ENCODE results near the gene SAMD11. TPM values are rescaled to one million over a fixed set of nuclear protein-coding genes. Genes with fewer than 3 reads are reported as not detected.
"Not testable (repeated sequence)": the region's sequence is repeated elsewhere in the genome, so short reads cannot be mapped to it uniquely, and the experiment has no call there.

The SAMD11 gene
- total and polyA plus RNA-seq, 10 donors: 7.5 to 37.0 (median 18.9) TPM

GRCh38 chr1:886311-886710 is 37.4 kb upstream of the SAMD11 start:
- H3K27ac ChIP-seq: no peak overlapping the region
- 67 to 100% (median 88%) methylated on average over 1 of the region's 1 CpG for whole genome bisulfite sequencing, 5 donors
- H3K36me3 ChIP-seq: no peaks in the 10 kb centered on the region
- H3K27me3 ChIP-seq (replicated peaks in 1 of 7): peaks cover 0 to 53% (median 6%) of the 10 kb centered on the region in 7 donors
- DNase-seq: no peak
- no peaks in the 10 kb centered on the region for H3K9me3 ChIP-seq
- H3K4me1 ChIP-seq: no peaks in the 10 kb centered on the region
- no peak overlapping the region for H3K4me3 ChIP-seq
- intact Hi-C loops (cut with DNase I; ENCODE audit: low total_unique reads): no loop called here
- TF ChIP-seq POLR2AphosphoS5 (IDR thresholded peaks at IDR 0.05) (no peak), CTCF (IDR thresholded peaks at IDR 0.05 in 8 of 11, conservative IDR thresholded peaks at IDR 0.05 in 3 of 11) (no peak), POLR2A (IDR thresholded peaks at IDR 0.05) (no peak)

- Histone ChIP-seq H3K27me3 (replicated peaks in 1 of 7) (peaks cover 0 to 53% (median 6%) of the 10 kb centered on the region in 7 donors), H3K4me1 (no peaks in the 10 kb centered on the region), H3K4me3 (no peak overlapping the region), H3K36me3 (no peaks in the 10 kb centered on the region), H3K9me3 (no peaks in the 10 kb centered on the region), H3K27ac (no peak overlapping the region)
- intact Hi-C loops (cut with DNase I; ENCODE audit: low total_unique reads): no loop called here
- 84 to 95% (median 93%) methylated on average over 9 to 11 of the region's 11 CpGs for WGBS, 5 donors
- no peak for DNase-seq
- no peak for TF ChIP-seq POLR2AphosphoS5 (IDR thresholded peaks at IDR 0.05)
- no peak for TF ChIP-seq CTCF (IDR thresholded peaks at IDR 0.05 in 8 of 11, conservative IDR thresholded peaks at IDR 0.05 in 3 of 11)
- no peak for TF ChIP-seq POLR2A (IDR thresholded peaks at IDR 0.05)
Observed at GRCh38 chr1:886760-887159, 37.0 kb upstream of the SAMD11 start.

- TF ChIP-seq POLR2A (IDR thresholded peaks at IDR 0.05) (no peak), CTCF (IDR thresholded peaks at IDR 0.05 in 8 of 11, conservative IDR thresholded peaks at IDR 0.05 in 3 of 11) (no peak), POLR2AphosphoS5 (IDR thresholded peaks at IDR 0.05) (no peak)
- Histone ChIP-seq H3K36me3 (no peaks in the 10 kb centered on the region), H3K4me3 (no peak overlapping the region), H3K27ac (no peak overlapping the region), H3K9me3 (no peaks in the 10 kb centered on the region), H3K27me3 (replicated peaks in 1 of 7) (peaks cover 0 to 58% (median 6%) of the 10 kb centered on the region in 7 donors), H3K4me1 (no peaks in the 10 kb centered on the region)
- no peak for DNase-seq
- intact Hi-C loops (cut with DNase I; ENCODE audit: low total_unique reads): no loop called here
Observed at GRCh38 chr1:888297-888696, 35.4 kb upstream of the SAMD11 start.

GRCh38 chr1:889774-890173 is 33.9 kb upstream of the SAMD11 start:
- H3K4me3 ChIP-seq; H3K4me1 ChIP-seq; H3K9me3 ChIP-seq; H3K27ac ChIP-seq; H3K36me3 ChIP-seq; intact Hi-C loops (cut with DNase I; ENCODE audit: low total_unique reads); DNase-seq: not testable (repeated sequence)
- 82 to 91% (median 91%) methylated on average over 4 of the region's 4 CpGs for WGBS, 5 donors
- peaks cover 0 to 57% (median 6%) of the 10 kb centered on the region in 7 donors for H3K27me3 ChIP-seq (replicated peaks in 1 of 7)

GRCh38 chr1:890234-890633 is 33.5 kb upstream of the SAMD11 start:
- H3K27ac ChIP-seq; intact Hi-C loops (cut with DNase I; ENCODE audit: low total_unique reads); H3K36me3 ChIP-seq; H3K4me1 ChIP-seq; H3K9me3 ChIP-seq; DNase-seq; H3K4me3 ChIP-seq: not testable (repeated sequence)
- peaks cover 0 to 57% (median 6%) of the 10 kb centered on the region in 7 donors for H3K27me3 ChIP-seq (replicated peaks in 1 of 7)
- 67 to 81% (median 78%) methylated on average over 9 of the region's 9 CpGs for WGBS, 5 donors

Data from spleen (tissue), 11 donors.